HG03442 (cell line): ENCODE measurements around the gene RNU11.
"Not testable (repeated sequence)": the region's sequence is repeated elsewhere in the genome, so short reads cannot be mapped to it uniquely, and the experiment has no call there.

ENCODE experiments used
- ATAC-seq: cut with Tn5 transposase; IDR thresholded peaks from one replicate; pipeline ENCODE4 v1.9.1; 2021; ENCODE audit warnings: mild to moderate bottlenecking, moderate library complexity; ENCODE audit not compliant: unreplicated experiment

RNU11 gene

DNA sequence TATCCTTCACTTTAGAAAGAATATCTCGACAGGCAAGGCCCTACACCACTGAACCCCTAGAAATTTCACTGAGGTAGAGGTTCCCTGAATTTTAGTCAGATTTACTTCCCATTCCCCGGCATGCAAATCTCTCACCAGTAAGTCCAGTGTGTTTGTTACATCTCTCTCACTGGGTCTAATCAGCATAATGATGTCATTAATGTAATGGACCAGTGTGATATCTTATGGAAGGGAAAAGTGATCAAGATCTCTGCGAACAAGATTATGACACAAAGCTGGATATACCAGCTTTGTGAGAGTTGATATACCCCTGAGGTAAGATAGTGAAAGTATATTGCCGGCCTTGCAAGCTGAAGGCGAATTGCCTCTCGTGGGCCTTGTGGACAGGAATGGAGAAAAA, 7.9 kb downstream of the RNU11 start:
- ATAC-seq = no peak

DNA sequence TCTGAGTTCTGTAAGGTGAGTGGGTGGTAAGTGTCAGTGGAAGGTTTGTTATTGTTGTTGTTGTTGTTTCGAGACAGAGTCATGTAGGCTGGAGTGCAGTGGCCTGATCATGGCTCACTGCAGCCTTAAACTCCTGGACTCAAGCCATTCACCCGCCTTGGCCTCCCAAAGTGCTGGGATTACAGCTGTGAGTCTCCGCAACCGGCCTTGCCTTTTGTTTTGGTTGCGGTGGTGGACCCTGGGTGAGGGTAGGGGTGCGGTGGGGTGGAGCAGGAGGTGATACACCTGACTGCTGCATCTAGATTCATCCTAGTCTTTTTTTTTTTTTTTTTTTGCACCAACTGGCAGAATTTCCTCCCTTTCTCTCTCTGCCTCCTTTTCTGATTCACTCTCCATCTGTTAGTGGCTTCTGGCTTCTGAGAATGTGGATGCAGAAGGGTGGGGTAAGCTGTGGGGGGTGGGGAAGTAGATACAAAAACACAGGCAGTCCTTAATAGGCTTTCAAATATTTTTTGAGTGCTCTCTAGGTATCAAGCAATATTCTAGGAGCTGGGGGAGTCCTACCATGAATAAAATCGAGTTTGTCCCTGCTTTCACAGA, 15.6 kb downstream of the RNU11 start:
- ATAC-seq = no peak

DNA sequence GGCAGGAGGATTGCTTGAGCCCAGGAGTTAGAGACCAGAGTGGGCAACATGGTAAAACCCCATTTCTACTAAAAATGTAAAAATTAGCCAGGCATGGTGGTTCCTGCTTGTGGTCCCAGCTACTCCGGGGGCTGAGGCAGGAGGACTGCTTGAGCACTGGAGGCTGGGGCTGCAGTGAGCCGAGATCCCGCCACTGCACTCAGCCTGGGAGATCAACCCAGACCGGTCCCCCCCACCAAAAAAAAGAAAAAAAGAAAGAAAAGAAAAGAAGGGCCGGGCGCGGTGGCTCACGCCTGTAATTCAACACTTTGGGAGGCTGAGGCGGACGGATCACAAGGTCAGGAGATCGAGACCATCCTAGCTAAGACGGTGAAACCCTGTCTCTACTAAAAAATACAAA, 18.4 kb downstream of the RNU11 start:
- no peak for ATAC-seq

DNA sequence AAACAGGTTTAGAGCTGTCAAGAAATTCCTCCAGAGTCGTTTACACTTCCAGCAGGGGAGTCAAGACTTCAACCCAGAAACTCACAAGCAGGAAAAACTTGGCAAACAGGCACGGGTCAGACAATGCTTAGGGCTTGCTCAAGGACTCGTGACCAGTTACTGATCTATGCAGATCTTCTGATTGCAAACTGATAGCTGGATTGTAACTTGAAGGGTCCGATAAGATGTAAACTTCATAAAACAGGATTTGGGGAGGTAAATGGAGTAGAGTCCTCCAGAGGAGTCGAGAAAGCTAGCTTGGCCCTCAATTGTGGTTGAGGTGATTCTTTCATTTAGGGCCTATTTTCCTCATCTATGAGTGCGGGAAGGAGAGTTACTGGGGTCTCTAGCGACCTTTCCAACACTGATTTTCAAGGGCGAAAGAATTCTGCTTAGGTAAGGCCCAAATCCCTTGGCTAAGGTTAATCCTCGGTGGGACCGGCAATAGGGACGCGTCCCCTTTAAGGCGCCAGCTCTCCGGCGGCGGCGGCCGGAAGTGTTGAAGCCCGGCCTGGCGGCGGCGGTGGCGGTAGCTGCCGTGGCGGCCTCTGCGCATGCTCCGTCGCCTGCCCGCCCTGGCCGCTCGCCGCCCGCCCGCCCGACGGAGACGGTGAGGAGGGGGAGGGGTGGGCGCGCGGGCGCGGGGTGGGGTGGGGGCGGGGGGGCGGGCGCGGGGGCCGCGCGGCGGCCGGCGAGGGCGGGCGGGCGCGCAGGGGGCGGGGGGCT, 20.0 kb downstream of the RNU11 start, which contains the start of gene GMEB1:
Gene GMEB1, plus strand, starts transcription at position 594 of the 765 bp plus-strand sequence. CDS start 14,829 bp downstream, outside the sequence.
- peak; percentile 67 for ATAC-seq

DNA sequence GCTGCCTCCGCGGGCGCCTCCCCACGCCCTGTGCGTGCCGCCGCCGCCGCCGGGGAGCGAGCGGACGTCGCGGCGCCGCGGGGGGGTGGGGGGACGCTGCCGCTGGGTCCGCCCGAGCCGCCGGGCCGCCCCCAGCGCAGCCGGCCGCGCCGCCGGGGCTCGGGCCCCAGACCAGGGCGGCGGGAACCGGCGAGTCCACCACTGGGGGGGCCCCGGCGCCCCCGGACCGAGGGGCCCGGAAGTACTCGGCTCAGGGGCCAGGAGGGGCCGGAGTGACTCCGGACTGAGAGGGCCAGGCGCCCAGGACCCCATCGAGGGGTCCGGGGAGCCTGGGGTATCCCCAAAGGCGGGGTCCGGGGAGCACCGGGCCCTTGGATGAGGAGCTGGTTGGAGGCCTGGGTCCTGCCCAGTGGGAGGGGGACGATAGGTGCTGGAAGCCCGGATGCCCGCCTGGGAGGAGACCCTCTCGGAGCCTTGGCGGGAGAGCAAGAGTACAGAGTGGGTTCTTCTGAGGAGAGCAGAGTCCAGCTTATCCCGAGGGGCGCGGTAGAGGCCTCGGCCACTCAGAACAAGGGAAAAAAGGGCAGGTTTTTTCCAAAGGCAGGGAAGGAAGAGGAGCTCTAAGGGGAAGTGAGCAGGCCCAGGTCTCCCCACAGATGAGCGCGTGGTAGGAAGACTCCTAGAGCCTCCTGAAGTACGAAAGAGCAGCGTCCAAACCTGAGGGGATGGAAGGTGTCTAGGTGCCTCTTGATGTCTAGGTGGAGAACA, 20.7 kb downstream of the RNU11 start:
- peak; percentile 48 for ATAC-seq

DNA sequence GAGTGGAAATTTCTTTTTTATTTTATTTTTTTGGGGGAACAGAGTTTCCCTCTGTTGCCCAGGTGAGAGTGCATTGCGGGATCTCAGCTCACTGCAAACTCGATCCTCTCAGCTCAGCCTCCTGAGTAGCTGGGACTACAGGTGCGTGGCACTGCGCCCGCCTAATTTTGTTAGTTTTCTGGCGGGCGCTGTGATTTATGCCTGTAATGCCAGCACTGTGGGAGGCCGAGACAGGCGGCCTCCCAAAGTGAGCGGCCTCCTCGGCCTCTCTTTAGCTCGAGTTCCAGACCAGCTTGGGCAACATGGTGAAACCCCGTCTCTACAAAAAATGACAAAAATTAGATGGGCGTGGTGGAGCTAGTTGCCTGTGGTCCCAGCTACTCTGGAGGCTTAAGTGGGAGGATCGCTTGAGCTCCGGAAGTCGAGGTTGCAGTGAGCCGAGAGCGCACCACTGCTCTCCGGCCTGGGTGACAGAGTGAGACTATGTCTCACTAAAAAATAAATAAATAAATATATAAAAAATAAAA, 22.9 kb downstream of the RNU11 start:
- ATAC-seq = no peak

DNA sequence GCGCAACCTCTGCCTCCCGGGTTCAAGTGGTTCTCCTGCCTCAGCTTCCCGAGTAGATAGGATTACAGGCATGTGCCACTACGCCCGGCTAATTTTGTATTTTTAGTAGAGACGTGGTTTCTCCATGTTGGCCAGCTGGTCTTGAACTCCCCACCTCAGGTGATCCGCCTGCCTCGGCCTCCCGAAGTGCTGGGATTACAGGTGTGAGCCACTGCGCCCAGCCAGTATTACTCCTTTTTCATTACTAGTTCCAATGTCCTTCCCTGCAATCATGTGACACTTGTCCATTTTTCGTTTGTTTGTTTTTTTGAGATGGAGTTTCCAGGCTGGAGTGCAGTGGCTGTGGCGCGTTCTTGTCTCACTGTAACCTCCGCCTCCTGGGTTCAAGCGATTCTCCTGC, 24.6 kb downstream of the RNU11 start:
- ATAC-seq = not testable (repeated sequence)

DNA sequence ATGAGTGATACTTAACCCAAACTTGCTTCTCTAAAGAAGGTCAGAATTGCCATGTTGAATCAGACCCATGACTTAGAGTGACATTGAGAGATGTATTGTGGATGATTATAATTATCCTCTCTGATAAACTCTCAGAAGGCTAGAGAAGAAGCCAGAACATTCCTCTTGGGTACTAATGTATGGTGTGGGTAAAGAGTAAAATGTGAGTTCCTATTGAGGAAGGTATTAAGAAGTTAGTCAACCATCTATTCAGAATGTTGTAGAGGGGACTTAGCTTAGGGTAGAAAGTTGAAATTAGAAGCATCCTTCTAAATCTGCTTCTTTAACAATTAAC, 27.5 kb downstream of the RNU11 start:
- ATAC-seq = no peak

DNA sequence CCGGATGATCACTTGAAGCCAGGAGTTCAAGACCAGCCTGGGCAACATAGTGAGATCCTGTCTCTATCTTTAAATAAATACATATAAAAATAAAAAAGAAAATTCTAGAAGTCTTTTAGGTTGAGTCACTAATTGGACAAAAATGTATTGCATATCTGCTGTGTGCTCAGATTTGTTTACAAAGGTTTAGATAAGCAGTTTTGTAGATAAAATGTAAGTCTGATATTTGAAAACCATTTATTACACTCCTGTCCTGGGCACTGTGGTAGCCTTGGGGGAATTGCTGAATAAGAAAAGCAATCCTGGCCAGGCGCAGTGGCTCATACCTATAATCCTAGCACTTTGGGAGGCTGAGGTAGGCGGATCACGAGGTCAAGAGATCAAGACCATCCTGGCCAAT, 31.8 kb downstream of the RNU11 start:
- ATAC-seq = no peak

DNA sequence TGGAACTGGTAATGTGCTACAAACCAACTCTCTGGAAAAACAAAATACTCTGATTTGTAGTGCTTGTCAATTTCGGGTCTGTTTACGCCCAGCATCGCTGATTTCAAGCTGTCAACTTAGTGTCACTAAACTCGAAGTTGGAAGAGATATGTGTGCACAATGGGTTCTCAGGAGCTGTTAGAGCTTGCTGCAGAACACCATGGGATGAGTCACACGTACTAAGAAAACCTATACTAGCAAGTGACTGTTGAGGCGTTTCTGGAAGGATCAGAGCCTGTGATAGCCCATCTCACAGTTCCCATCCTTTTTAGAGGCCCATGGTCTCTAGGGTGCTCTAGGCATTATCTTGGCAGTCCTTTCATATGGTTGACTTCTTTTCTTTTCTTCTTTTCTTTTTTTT, 34.4 kb downstream of the RNU11 start:
- ATAC-seq = no peak

DNA sequence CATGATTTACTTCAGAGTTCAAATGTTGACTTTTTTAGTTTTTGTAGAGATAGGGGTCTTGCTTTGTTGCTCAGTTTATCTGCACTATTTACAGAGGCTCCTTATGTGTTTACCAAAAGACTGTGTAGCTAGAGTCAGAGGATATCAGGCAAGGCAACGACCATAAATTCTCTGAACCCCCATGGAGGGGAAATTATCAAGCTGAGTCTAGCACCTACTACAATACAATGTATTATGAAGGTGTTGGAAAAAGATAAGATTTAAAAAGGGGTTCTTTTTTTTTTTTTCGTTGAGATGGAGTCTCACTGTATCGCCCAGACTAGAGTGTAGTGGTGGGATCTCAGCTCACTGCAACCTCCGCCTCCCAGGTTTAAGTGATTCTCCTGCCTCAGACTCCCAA, 36.5 kb downstream of the RNU11 start:
- ATAC-seq = no peak

DNA sequence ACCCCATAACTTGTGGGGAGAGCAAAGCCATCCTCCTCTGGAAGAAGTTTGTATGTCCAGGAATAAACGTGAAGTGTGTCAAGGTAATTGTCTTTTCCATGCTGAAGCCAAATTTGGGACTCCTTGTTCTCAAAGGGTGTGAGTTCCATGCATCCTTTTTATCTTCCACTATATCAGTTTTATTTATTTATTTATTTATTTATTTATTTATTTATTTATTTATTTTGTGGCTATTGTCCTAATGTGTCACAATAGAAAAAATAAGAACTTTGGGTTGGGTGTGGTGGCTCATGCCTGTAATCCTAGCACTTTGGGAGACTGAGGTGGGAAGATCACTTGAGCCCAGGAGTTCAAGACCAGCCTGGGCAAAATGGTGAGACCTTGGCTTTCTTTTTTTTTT, 43.2 kb downstream of the RNU11 start:
- not testable (repeated sequence) for ATAC-seq
